ENCODE data around the gene LRRC56. TPM values are rescaled to one million over a fixed set of nuclear protein-coding genes. Genes with fewer than 3 reads are reported as not detected.

Gene LRRC56
- total RNA-seq, 1 donor = 0.45 TPM

DNA sequence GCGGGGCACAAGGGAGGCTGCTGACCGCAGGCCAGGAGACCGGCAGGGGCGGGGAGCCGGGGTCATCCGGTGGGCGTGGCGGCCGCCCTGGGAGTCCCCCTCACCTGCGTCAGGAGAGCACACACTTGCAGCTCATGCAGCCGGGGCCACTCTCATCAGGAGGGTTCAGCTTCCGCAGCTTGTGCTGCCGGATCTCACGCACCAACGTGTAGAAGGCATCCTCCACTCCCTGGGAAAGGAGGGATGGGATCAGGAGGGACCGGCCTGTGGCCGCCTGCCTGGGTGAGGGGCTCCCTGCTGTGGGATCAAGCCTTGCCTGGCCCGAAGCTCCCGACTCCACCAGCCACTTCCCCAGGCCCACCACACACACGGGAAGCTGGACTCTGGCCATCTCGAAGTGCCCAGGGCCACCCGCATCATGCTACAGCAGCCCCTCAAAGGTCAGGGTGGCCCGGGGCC is 4.8 kb upstream of the LRRC56 start:
- H3K4me3 ChIP-seq (ENCODE audit: low read depth, low read length) = no peak overlapping the region
- DNase-seq (ENCODE audit: low read depth) = no peak
- TF ChIP-seq, protein P1, sequence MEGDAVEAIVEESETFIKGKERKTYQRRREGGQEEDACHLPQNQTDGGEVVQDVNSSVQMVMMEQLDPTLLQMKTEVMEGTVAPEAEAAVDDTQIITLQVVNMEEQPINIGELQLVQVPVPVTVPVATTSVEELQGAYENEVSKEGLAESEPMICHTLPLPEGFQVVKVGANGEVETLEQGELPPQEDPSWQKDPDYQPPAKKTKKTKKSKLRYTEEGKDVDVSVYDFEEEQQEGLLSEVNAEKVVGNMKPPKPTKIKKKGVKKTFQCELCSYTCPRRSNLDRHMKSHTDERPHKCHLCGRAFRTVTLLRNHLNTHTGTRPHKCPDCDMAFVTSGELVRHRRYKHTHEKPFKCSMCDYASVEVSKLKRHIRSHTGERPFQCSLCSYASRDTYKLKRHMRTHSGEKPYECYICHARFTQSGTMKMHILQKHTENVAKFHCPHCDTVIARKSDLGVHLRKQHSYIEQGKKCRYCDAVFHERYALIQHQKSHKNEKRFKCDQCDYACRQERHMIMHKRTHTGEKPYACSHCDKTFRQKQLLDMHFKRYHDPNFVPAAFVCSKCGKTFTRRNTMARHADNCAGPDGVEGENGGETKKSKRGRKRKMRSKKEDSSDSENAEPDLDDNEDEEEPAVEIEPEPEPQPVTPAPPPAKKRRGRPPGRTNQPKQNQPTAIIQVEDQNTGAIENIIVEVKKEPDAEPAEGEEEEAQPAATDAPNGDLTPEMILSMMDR (IDR thresholded peaks at IDR 0.05; ENCODE audit: insufficient read depth, low read length) = no peak

DNA sequence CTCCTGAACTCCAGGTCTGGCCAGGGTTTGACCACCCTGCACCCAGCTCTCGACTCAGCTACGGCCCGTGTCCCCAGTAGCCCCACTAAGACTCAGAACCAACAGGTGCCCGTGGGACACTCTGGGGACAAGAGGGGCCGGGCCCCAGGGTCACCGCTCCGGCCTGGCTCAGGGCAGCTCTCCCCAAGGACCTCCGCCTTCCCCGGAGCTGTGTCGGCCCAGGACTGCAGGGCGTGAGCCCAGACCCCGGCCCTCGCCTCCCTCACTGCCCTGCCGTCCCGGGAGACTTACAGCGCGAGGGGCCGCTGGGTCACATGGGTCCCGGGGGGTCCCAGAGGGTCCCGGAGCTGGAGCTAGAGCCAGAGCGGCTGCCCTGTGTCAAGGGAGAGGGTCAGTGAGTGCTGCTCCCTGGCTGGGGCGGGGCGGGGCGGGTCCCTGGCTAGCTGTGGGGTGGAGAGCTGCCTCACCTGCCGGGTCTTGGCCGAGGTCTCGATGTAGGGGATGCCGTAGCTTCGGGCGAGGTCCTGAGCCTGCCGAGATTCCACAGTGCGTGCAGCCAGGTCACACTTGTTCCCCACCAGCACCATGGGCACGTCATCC is 4.2 kb upstream of the LRRC56 start:
- no peak overlapping the region for H3K4me3 ChIP-seq (ENCODE audit: low read depth, low read length)
- TF ChIP-seq, protein P1 (IDR thresholded peaks at IDR 0.05; ENCODE audit: insufficient read depth, low read length) = no peak
- no peak for DNase-seq (ENCODE audit: low read depth)

DNA sequence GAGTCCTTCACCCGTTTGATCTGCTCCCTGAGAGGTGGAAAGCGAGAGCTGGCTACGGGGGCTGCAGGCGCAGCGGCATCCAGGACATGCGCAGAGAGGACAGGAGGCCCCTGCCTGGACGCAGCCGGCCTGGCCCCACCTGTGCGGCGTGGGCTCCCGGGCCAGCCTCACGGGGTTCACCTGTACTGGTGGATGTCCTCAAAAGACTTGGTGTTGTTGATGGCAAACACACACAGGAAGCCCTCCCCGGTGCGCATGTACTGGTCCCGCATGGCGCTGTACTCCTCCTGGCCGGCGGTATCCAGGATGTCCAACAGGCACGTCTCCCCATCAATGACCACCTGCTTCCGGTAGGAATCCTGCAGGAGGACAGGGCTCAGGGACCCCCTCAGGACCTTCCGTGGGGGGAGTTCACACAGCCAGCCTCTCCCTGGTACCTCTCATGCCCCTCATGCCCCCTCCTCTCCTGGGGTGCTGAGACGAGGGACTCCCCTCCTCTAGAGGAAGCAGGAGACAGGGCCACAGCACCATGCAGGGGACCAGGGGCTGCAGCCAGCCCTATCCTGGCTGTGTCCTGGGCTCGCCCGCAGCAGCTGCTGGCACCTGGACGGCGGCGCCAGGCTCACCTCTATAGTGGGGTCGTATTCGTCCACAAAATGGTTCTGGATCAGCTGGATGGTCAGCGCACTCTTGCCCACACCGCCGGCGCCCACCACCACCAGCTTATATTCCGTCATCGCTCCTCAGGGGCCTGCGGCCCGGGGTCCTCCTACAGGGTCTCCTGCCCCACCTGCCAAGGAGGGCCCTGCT is 3.5 kb upstream of the LRRC56 start:
- DNase-seq (ENCODE audit: low read depth) = no peak
- TF ChIP-seq, protein P1 (IDR thresholded peaks at IDR 0.05; ENCODE audit: insufficient read depth, low read length) = no peak

DNA sequence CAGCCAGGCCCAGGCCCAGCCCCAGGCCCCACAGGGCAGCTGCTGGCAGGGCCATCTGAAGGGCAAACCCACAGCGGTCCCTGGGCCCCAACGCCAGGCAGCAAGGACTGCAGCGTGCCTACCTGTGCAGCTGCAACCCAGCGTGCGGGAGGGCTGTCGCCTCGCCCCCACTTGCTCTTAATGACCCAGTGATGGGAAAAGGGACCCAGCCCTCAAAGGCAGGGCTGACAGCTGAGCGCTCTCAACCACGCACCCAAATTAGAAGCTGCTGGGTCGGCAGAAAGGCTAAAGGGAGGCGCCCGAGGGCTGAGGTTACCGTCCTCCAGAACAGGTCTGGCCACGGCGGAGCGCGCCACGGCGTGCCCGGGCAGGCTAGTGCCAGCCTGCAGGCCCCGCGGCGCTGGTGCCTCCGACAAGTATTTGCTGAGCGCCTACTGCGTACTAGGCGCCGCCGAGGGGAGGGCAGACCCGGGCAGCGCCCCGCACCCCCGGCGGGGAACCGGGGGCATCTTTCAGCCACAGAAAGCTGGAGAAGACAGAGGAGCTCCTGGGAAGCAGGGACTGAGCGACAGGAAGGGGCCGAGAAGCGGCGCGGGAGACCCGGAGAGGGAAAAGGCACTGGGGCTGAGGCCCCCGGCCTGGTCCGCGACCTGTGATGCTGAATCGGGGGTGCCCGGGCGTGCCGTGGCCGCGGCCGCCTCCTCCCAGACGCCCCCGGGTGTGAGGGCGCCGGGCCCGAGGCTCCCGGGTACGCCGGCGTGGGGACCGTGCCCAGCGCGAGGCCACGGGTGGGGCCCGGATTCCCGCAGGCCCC is 2.7 kb upstream of the LRRC56 start:
- DNase-seq (ENCODE audit: low read depth) = no peak
- peak overlapping the region; percentile 79 for H3K4me3 ChIP-seq (ENCODE audit: low read depth, low read length)
- TF ChIP-seq, protein P1 (IDR thresholded peaks at IDR 0.05; ENCODE audit: insufficient read depth, low read length) = no peak

More for the DNA sequence above, 3.5 kb upstream of the LRRC56 start:
- peak overlapping the region; percentile 79 for H3K4me3 ChIP-seq (ENCODE audit: low read depth, low read length)

DNA sequence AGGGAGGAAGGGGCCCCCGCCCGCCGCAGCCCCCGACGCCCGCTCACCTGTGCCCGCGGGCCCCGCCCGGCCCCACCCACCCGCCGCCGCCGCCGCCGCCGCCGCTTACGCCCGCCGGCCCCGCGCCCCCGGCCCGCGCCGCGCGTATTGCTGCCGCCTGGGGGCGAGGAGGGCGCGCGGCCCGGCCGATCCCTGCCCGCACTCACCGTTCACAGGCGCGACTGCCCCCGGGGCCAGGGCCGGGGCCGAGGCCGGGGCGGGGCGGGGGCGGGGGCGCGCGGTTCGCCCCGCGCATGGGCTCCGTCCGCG is 2.2 kb upstream of the LRRC56 start:
- peak overlapping the region; percentile 79 for H3K4me3 ChIP-seq (ENCODE audit: low read depth, low read length)
- DNase-seq (ENCODE audit: low read depth) = no peak
- TF ChIP-seq, protein P1 (IDR thresholded peaks at IDR 0.05; ENCODE audit: insufficient read depth, low read length) = peak; percentile 5

DNA sequence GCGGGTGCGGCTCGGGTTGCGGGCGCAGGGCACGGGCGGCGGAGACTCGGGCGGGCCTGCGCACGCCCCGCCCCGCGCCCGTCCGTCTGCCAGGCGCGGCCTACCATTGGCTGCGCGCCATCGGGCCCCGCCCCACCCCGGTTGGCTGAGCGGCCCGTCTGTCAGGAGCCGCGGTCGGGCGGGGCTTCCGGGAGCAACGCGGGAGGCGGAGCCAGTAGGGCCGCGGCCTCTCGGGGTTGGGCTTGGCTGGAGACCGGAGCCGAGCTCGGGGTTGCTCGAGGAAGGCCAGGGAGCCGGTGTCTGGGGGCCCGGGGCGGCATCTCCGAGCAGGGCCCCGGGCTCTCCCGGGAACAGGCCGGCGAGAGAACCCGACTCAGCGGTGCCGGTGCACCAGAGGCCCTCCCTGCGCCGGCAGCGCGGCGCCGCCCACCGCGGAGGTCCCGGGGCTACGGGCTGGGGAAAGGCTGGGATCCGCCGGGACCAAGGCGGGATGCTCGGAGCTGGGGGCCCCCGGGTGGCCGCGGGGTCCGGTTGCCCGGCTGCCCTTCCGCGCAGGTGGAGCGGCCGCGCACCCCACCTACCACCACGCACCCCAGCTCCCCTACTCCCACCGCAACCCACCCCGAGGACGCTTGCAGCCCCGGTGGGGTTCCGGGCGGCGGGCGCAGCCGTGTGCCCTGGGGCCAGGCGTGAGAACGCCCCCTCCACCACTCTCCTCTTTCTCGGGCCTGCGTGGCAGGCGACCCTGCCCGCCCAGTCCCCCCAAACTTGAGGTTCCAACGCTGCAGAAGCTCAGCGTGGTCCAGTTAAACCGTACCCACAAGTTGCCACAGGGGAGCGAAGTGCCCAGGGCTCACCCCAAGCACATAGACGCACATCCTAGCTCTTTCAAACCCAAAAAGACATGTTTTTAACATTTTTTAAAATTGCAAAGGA is 1.5 kb upstream of the LRRC56 start, which contains the start of gene HRAS:
TSS of gene HRAS (minus strand) at position 58 of the 936 bp plus-strand sequence.
- peak; percentile 93 for DNase-seq (ENCODE audit: low read depth)
- peak within 1 kb of the TSS; percentile 79 for H3K4me3 ChIP-seq (ENCODE audit: low read depth, low read length)
- TF ChIP-seq, protein P1 (IDR thresholded peaks at IDR 0.05; ENCODE audit: insufficient read depth, low read length) = no peak

Measured in fibroblast of the aortic adventitia (primary cell).